Measurements from ENCODE around the gene LYPD6B. TPM values are rescaled to one million over a fixed set of nuclear protein-coding genes. Genes with fewer than 3 reads are reported as not detected.
A peak's percentile ranks its signal among the peaks of the same experiment; 100 is the strongest.

Gene LYPD6B
- total and polyA plus RNA-seq, 2 donors from 2014 or later, result 9.4 to 17.6 TPM

DNA sequence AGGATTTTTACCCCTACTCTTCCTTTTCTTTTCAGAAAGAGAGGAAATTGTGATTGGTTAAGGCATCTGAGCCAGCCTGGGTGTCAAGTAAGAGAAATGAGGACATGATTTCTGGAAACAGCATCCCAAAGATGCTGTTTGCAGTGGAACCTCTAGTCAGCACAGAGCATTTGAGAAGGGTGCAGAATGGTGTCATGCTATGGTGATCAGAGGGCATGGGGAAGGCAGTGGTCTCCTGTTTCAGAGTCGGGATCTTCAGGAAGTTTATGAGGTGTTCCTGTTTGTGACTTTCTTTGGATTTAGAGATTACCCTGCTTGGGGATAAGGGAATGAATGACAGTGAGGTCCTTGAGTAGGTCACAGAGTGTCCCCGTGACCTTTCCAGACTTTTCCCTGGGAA is 117.5 kb downstream of the LYPD6B start:
- TF ChIP-seq CTCF (IDR thresholded peaks at IDR 0.05; ENCODE audit: borderline replicate concordance, extremely low read depth, insufficient read depth), result no peak
- no peak for FAIRE-seq

DNA sequence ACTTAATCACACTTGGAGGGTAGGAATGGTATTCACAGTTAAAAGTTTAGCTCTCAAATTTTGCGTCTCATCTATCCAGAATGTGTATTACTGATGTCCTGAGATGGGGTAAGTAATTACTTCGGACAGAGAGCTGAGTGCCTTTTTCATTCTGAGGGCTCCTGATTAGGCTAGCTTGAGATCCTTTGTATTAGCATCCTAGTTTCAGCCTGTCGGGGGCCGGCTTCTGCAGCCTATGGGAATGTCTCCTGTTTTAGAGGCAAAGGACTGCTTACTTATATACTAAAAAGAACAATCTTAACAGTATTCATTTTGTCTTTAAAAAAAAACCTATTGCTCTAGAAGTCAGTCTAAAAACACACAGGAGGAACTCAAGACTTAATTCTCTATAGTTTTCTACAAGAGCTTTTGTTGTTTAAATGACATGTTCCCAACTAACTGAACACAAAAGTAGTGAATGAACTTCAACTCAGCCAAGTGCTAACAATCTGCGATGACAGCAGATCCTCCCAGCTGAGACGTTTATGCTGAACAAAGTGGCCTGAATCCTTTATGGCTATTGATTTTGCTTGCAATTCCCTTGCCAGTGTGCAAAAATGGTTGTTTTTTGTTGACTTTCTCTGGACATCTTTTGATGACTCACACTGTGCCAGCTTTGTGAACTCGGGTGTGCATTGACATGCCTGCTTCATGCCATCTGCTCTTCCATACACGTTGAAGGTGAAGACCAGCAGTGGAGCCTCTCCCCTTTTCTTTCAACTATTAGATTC is 118.7 kb downstream of the LYPD6B start:
- Histone ChIP-seq H3K9ac (ENCODE audit: low read length in 3 of 3) (no peak overlapping the region), H3K36me3 (ENCODE audit: control insufficient read depth in 2 of 3, insufficient read depth in 3 of 3, low read length in 3 of 3) (no peaks in the 10 kb centered on the region), H3K4me3 (ENCODE audit: low read length in 3 of 3) (no peak overlapping the region), H3K9me3 (ENCODE audit: control insufficient read depth in 2 of 3, insufficient read depth in 1 of 3, low read length in 3 of 3) (no peaks in the 10 kb centered on the region), H3K27ac (ENCODE audit: low read depth in 2 of 2, low read length in 2 of 2) (no peak overlapping the region), H3K4me1 (ENCODE audit: control insufficient read depth in 2 of 3, insufficient read depth in 2 of 3, low read depth in 1 of 3, low read length in 3 of 3) (no peaks in the 10 kb centered on the region), H3K27me3 (ENCODE audit: control insufficient read depth, insufficient read depth, low read length) (no peaks in the 10 kb centered on the region)
- no peak for TF ChIP-seq CTCF (IDR thresholded peaks at IDR 0.05; ENCODE audit: borderline replicate concordance, extremely low read depth, insufficient read depth)
- DNase-seq, result no peak
- no peak for FAIRE-seq
- intact Hi-C loops (cut with DNase I), result no loop called here

More for the DNA sequence above, 117.5 kb downstream of the LYPD6B start:
- intact Hi-C loops (cut with DNase I), result no loop called here
- H3K27me3 ChIP-seq (ENCODE audit: control insufficient read depth, insufficient read depth, low read length), result no peaks in the 10 kb centered on the region
- H3K9me3 ChIP-seq (ENCODE audit: control insufficient read depth in 2 of 3, insufficient read depth in 1 of 3, low read length in 3 of 3), result no peaks in the 10 kb centered on the region
- peak in 3 of 5 donors; percentile 40 to 75 (median 70) for DNase-seq
- H3K4me1 ChIP-seq (ENCODE audit: control insufficient read depth in 2 of 3, insufficient read depth in 2 of 3, low read depth in 1 of 3, low read length in 3 of 3), result no peaks in the 10 kb centered on the region
- H3K27ac ChIP-seq (ENCODE audit: low read depth in 2 of 2, low read length in 2 of 2), result no peak overlapping the region
- no peak overlapping the region for H3K9ac ChIP-seq (ENCODE audit: low read length in 3 of 3)
- no peaks in the 10 kb centered on the region for H3K36me3 ChIP-seq (ENCODE audit: control insufficient read depth in 2 of 3, insufficient read depth in 3 of 3, low read length in 3 of 3)
- no peak overlapping the region for H3K4me3 ChIP-seq (ENCODE audit: low read length in 3 of 3)

DNA sequence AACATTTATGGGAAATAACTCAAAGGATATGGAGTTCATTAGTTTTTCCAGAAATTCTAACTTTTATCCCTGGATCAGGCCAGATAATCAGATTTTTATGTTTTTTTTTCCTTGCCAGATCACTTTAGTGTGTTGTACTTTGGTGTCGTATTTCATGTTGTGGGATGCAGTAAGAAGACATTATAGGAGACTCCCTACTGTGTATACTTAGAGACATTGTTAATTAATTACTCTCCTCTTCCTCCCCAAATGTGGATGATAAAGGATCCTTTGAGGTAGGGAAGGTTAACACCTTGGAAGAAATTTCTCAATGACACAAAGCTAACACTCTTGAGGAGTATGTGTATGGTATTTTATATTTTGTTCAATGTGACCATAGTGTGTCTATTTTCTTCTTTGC is 120.5 kb downstream of the LYPD6B start:
- Histone ChIP-seq H3K27ac (ENCODE audit: low read depth in 2 of 2, low read length in 2 of 2) (no peak overlapping the region), H3K4me1 (ENCODE audit: control insufficient read depth in 2 of 3, insufficient read depth in 2 of 3, low read depth in 1 of 3, low read length in 3 of 3) (no peaks in the 10 kb centered on the region), H3K4me3 (ENCODE audit: low read length in 3 of 3) (no peak overlapping the region), H3K9me3 (ENCODE audit: control insufficient read depth in 2 of 3, insufficient read depth in 1 of 3, low read length in 3 of 3) (no peaks in the 10 kb centered on the region), H3K27me3 (ENCODE audit: control insufficient read depth, insufficient read depth, low read length) (no peaks in the 10 kb centered on the region), H3K9ac (ENCODE audit: low read length in 3 of 3) (no peak overlapping the region), H3K36me3 (ENCODE audit: control insufficient read depth in 2 of 3, insufficient read depth in 3 of 3, low read length in 3 of 3) (no peaks in the 10 kb centered on the region)
- TF ChIP-seq CTCF (IDR thresholded peaks at IDR 0.05; ENCODE audit: borderline replicate concordance, extremely low read depth, insufficient read depth), result no peak
- DNase-seq (no peak), FAIRE-seq (no peak)
- intact Hi-C loops (cut with DNase I), result no loop called here

Measured in kidney (tissue), 14 donors.